BJ (cell line): Measurements from ENCODE around the gene TMPRSS4. TPM values are rescaled to one million over a fixed set of nuclear protein-coding genes. Genes with fewer than 3 reads are reported as not detected.

Experiments
- CTCF ChIA-PET: fragments of 350-600 bp; formaldehyde crosslinking; extraction: SDS; loops from one replicate; lab custom pipeline; 2021; ENCODE audit warnings: antibody characterized with exemption, inconsistent platforms; lab: Yijun Ruan, JAX
- POLR2A ChIA-PET: fragments of 300-600 bp; sonication (Branson Sonifier 250); formaldehyde crosslinking; extraction: SDS; loops from one replicate; lab custom pipeline; 2021; ENCODE audit warnings: antibody characterized with exemption; lab: Charles Lee
- DNase-seq: peaks from one replicate; pipeline ENCODE4 v3.0.0-alpha.2; 2011; ENCODE audit warnings: low read depth
- H3K27me3 ChIP-seq: 2 replicates; pipeline ENCODE4 v1.6.0; 2011; ENCODE audit warnings: low read length; ENCODE audit not compliant: control insufficient read depth, insufficient read depth
- H3K36me3 ChIP-seq: 2 replicates; pipeline ENCODE4 v1.5.1; 2011; ENCODE audit warnings: low read length; ENCODE audit not compliant: control insufficient read depth, insufficient read depth
- H3K4me3 ChIP-seq: 2 replicates; pipeline ENCODE4 v1.5.1; 2011; ENCODE audit warnings: low read depth, mild to moderate bottlenecking, control low read depth, low read length
- polyA plus RNA-seq: library from polyadenylated mRNA; depleted of rRNA; stranded (reverse); fragments of >200 nt; gene quantifications from 2 replicates; pipeline ENCODE4 v1.2.3, GENCODE V29; 2011
- TF ChIP-seq, protein P1 (sequence below): IDR thresholded peaks from 2 replicates; pipeline ENCODE4 v1.5.1; 2011; ENCODE audit warnings: low read depth, mild to moderate bottlenecking, control low read depth, inconsistent platforms, low read length, moderate library complexity; ENCODE audit not compliant: insufficient read depth

Gene TMPRSS4
- polyA plus RNA-seq, 1 experiment: not detected

DNA sequence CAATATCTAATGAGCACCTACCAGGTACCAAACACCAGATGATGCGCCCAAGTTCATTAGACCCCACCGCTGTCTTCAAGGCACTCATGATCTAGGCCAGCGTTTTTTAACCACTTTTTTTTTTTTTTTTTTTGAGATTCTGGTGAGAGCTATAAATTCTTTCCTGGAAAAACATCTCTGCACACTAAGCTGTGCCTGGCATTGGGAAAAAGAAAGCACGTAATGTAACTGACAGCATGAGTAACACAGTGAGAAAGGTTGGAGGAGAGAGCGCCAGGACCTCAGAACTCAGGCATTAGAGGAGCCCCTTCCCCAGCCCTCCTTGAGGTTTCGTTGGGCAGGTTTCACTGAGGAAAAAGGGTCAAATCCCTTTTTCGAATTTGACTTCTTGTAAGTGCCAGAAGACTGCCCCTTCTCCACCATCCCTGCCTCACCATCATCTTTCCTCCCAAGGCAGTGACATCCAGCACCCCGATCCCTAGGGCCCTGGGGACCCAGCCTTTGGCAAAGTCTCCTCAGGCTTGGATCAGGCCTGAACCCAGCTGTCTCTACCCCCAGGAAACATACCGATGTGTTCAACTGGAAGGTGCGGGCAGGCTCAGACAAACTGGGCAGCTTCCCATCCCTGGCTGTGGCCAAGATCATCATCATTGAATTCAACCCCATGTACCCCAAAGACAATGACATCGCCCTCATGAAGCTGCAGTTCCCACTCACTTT is 36.0 kb downstream of the TMPRSS4 start:
- DNase-seq: no peak
- no peak overlapping the region for H3K4me3 ChIP-seq
- TF ChIP-seq, protein P1, sequence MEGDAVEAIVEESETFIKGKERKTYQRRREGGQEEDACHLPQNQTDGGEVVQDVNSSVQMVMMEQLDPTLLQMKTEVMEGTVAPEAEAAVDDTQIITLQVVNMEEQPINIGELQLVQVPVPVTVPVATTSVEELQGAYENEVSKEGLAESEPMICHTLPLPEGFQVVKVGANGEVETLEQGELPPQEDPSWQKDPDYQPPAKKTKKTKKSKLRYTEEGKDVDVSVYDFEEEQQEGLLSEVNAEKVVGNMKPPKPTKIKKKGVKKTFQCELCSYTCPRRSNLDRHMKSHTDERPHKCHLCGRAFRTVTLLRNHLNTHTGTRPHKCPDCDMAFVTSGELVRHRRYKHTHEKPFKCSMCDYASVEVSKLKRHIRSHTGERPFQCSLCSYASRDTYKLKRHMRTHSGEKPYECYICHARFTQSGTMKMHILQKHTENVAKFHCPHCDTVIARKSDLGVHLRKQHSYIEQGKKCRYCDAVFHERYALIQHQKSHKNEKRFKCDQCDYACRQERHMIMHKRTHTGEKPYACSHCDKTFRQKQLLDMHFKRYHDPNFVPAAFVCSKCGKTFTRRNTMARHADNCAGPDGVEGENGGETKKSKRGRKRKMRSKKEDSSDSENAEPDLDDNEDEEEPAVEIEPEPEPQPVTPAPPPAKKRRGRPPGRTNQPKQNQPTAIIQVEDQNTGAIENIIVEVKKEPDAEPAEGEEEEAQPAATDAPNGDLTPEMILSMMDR: no peak
- POLR2A ChIA-PET: no interaction called here
- H3K36me3 ChIP-seq: no peaks in the 10 kb centered on the region
- peaks cover 2% of the 10 kb centered on the region; the same call in 1 of the 2 replicates for H3K27me3 ChIP-seq
- CTCF ChIA-PET: no interaction called here

DNA sequence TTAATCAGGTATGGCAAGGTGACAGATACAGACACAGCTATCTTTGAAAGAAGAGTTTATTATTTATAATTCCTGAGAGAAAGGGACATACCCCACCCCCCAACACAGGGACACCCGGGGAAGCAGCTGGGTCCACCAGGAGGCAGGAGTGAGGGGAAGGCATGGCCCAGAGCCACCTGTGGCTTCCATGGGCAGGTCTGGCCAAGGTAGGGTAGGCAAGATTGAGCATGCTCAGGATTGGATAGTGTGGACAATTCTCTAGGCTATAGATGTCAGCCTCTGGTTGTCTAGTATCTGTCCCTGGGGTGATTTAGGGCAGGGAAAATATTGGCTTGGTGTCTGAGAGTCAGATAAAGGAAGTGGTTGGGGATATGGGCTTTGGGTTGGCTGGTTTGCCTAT is 37.4 kb downstream of the TMPRSS4 start:
- no peak for DNase-seq

DNA sequence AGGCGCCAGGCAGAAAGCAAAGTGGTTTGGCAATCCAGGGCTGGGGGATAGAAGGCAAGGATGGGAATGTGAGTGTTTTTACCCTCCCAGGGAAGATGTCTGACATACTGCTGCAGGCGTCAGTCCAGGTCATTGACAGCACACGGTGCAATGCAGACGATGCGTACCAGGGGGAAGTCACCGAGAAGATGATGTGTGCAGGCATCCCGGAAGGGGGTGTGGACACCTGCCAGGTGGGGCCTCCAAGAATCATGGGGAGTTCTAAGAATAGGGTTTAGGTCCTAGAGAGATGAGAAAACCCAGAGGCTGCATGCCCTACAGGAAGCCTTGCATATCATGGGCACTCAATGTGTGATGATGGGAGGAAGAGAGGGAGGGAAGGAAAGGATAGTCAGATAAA is 38.2 kb downstream of the TMPRSS4 start:
- TF ChIP-seq, protein P1: no peak
- ChIA-PET POLR2A (no interaction called here), CTCF (no interaction called here)
- Histone ChIP-seq H3K36me3 (no peaks in the 10 kb centered on the region), H3K4me3 (no peak overlapping the region), H3K27me3 (peaks cover 1% of the 10 kb centered on the region; the same call in 1 of the 2 replicates)
- DNase-seq: no peak

More for the DNA sequence above, 37.4 kb downstream of the TMPRSS4 start:
- ChIA-PET CTCF (no interaction called here), POLR2A (no interaction called here)
- TF ChIP-seq, protein P1: no peak
- Histone ChIP-seq H3K27me3 (peaks cover 1% of the 10 kb centered on the region; the same call in 1 of the 2 replicates), H3K4me3 (no peak overlapping the region), H3K36me3 (no peaks in the 10 kb centered on the region)

DNA sequence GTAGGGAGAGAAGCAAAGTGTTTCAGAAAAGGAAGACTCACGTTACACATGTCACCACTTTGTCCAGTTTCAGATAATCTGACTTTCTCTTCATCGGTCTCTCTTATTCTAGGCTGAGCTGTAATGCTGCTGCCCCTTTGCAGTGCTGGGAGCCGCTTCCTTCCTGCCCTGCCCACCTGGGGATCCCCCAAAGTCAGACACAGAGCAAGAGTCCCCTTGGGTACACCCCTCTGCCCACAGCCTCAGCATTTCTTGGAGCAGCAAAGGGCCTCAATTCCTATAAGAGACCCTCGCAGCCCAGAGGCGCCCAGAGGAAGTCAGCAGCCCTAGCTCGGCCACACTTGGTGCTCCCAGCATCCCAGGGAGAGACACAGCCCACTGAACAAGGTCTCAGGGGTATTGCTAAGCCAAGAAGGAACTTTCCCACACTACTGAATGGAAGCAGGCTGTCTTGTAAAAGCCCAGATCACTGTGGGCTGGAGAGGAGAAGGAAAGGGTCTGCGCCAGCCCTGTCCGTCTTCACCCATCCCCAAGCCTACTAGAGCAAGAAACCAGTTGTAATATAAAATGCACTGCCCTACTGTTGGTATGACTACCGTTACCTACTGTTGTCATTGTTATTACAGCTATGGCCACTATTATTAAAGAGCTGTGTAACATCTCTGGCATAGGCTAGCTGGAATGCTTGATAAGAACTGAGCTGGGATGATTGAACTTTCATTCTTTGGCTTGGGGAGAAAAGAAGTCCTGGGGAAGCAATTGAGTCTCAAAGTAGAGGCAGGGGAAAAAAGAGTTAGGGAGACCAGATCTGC is 41.1 kb downstream of the TMPRSS4 start:
- TF ChIP-seq, protein P1: no peak
- DNase-seq: no peak
- CTCF ChIA-PET: interaction anchor here (1.1 to 2.5 kb wide), 2 partner anchors 26 to 54 kb away, joined by 4 to 6 read pairs; no protein-coding TSS in a partner anchor

DNA sequence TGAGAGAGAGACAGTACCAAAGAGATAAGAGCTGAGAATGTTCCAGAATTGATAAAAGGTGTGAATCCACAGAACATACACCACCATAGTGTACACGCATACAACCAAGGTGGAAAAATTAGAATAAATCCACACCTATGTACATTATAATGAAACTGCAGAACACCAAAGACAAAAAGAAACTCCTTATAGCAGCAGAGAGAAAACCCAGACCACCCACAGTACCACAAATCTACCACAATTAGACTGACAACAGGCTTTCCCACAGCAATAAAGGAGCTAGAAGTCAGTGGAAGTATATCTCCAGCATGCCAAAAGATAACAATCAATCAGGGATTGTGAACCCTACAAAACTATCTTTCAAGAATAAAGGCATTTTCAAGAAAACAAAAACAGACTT is 43.9 kb downstream of the TMPRSS4 start:
- H3K36me3 ChIP-seq: no peaks in the 10 kb centered on the region
- DNase-seq: no peak
- TF ChIP-seq, protein P1: no peak
- no peak overlapping the region for H3K4me3 ChIP-seq
- POLR2A ChIA-PET: no interaction called here
- peaks cover 2% of the 10 kb centered on the region for H3K27me3 ChIP-seq
- CTCF ChIA-PET: interaction anchor here (1.1 kb wide), 1 partner anchor 11 kb away, joined by 3 read pairs; no protein-coding TSS in a partner anchor

More for the DNA sequence above, 41.1 kb downstream of the TMPRSS4 start:
- peaks cover 4% of the 10 kb centered on the region for H3K27me3 ChIP-seq
- H3K4me3 ChIP-seq: no peak overlapping the region
- H3K36me3 ChIP-seq: no peaks in the 10 kb centered on the region
- POLR2A ChIA-PET: no interaction called here
